HUES48 (cell line): ENCODE data around the gene CD200.

Source experiments
- H3K27ac ChIP-seq: one replicate; pipeline ENCODE4 v1.7.0; 2013; ENCODE audit warnings: low read depth, low read length, inconsistent platforms
- H3K27me3 ChIP-seq: 2 replicates; pipeline ENCODE4 v1.6.1; 2013; ENCODE audit warnings: mild to moderate bottlenecking, low read length; ENCODE audit not compliant: control insufficient read depth, insufficient read depth
- H3K36me3 ChIP-seq: 2 replicates; pipeline ENCODE4 v1.6.1; 2013; ENCODE audit warnings: low read length; ENCODE audit not compliant: control insufficient read depth, insufficient read depth
- H3K4me1 ChIP-seq: 2 replicates; pipeline ENCODE4 v1.6.1; 2013; ENCODE audit warnings: mild to moderate bottlenecking, low read length; ENCODE audit not compliant: control insufficient read depth, insufficient read depth
- H3K4me3 ChIP-seq: 2 replicates; pipeline ENCODE4 v1.5.1; 2013; ENCODE audit warnings: mild to moderate bottlenecking, low read depth, low read length
- H3K9ac ChIP-seq: 2 replicates; pipeline ENCODE4 v1.6.1; 2013; ENCODE audit warnings: mild to moderate bottlenecking, low read depth, low read length, moderate library complexity
- H3K9me3 ChIP-seq: 2 replicates; pipeline ENCODE4 v1.6.1; 2013; ENCODE audit warnings: low read length; ENCODE audit not compliant: control insufficient read depth, insufficient read depth

Gene CD200

DNA sequence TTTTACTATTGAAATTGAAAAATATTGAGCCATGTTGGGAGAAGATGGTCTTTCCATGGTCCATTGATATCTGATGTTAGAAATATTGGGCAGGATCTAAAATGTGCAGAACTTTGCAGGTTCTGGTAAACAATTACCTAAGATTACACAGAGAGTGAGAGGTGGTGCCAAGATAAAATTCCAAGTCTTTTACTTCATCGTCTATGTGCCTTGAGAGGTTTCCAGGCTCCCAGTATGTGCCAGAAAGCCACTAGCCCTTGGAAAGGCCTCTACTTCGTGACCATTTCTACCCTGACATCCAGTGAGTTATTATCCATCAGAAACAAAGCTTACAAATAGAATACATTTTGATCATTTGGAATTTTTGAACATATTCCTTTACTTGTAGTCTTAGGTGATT lies 27.6 kb downstream of the CD200 start:
- Histone ChIP-seq H3K27me3 (no peaks in the 10 kb centered on the region), H3K4me1 (peaks cover 29% of the 10 kb centered on the region), H3K9me3 (no peaks in the 10 kb centered on the region), H3K4me3 (no peak overlapping the region), H3K36me3 (peaks cover 67% of the 10 kb centered on the region), H3K9ac (no peak overlapping the region), H3K27ac (no peak overlapping the region)

DNA sequence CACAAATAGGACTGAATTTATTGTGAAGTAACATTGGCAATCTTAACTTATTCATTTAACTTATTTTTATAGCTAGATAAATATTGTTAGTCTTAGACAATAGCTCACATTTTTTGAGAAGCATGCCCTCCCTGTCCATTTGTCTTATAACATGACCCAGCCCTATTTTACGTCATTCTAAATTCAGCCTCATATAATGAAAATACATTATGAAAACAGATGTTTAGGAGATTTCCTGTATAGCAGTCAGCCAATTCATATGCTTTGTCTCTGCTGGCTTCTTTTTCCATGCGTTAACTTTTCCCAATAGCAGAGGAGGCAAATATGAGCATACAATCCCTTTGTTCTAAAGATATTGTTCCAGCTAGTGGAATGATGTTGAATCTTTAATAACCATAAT lies 29.3 kb downstream of the CD200 start:
- H3K9me3 ChIP-seq, result no peaks in the 10 kb centered on the region
- H3K4me1 ChIP-seq, result peaks cover 20% of the 10 kb centered on the region
- no peaks in the 10 kb centered on the region for H3K27me3 ChIP-seq
- no peak overlapping the region for H3K4me3 ChIP-seq
- no peak overlapping the region for H3K27ac ChIP-seq
- peaks cover 68% of the 10 kb centered on the region for H3K36me3 ChIP-seq
- H3K9ac ChIP-seq, result no peak overlapping the region

GRCh38 chr3:112364291-112364690 lies 31.3 kb downstream of the CD200 start:
- Histone ChIP-seq H3K4me3 (no peak overlapping the region), H3K27ac (no peak overlapping the region), H3K4me1 (peaks cover 6% of the 10 kb centered on the region; the same call in 1 of the 2 replicates), H3K27me3 (no peaks in the 10 kb centered on the region), H3K36me3 (peaks cover 58% of the 10 kb centered on the region), H3K9me3 (no peaks in the 10 kb centered on the region), H3K9ac (no peak overlapping the region)

- Histone ChIP-seq H3K27ac (no peak overlapping the region), H3K4me1 (peaks cover 6% of the 10 kb centered on the region; the same call in 1 of the 2 replicates), H3K36me3 (peaks cover 58% of the 10 kb centered on the region), H3K4me3 (no peak overlapping the region), H3K9me3 (no peaks in the 10 kb centered on the region), H3K27me3 (no peaks in the 10 kb centered on the region), H3K9ac (no peak overlapping the region)
Measured at GRCh38 chr3:112365035-112365434, 32.1 kb downstream of the CD200 start.

GRCh38 chr3:112365636-112366035 lies 32.7 kb downstream of the CD200 start:
- peaks cover 52% of the 10 kb centered on the region for H3K36me3 ChIP-seq
- no peaks in the 10 kb centered on the region for H3K27me3 ChIP-seq
- peaks cover 6% of the 10 kb centered on the region; the same call in 1 of the 2 replicates for H3K4me1 ChIP-seq
- no peak overlapping the region for H3K9ac ChIP-seq
- no peak overlapping the region for H3K4me3 ChIP-seq
- no peaks in the 10 kb centered on the region for H3K9me3 ChIP-seq
- no peak overlapping the region for H3K27ac ChIP-seq

DNA sequence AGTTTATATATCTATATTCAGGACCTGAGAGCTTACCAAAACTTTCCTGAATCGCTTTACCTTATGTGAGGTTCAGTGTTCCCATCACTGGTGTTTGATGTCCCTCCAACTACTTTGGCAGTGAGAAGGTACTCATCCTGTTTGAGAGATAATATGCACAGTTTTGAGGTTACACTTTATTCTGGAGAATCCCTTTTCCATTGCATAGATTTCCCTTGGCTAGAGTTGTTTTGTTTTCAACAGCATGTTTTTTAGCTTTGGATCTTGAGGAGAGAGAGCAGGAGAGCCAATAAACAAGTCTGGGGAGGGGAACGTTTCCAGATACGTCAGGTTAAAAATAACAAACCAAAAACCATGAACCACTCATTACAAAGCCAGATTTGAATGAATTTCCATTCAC lies 33.6 kb downstream of the CD200 start:
- H3K4me3 ChIP-seq, result no peak overlapping the region
- no peak overlapping the region for H3K27ac ChIP-seq
- no peak overlapping the region for H3K9ac ChIP-seq
- H3K9me3 ChIP-seq, result no peaks in the 10 kb centered on the region
- H3K36me3 ChIP-seq, result peaks cover 43% of the 10 kb centered on the region
- H3K27me3 ChIP-seq, result no peaks in the 10 kb centered on the region
- H3K4me1 ChIP-seq, result peaks cover 6% of the 10 kb centered on the region; the same call in 1 of the 2 replicates

DNA sequence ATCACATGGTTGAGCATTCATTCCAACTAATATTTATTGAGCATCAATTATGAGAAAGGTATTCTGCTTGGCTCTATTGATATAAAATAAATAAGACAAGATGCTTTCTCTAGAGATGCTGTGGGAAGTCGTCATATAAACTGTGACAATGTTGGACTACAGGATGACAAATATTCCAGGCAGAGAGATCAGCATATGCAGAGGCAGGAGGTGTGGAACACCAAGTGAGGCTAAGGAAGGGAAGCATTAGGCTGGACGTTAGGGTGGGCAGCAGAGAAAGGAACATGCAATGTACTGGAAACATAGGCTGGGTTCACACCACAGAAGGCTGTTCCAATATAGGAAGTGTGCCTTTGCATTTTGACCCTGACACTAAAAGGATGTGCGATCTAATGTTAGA lies 38.6 kb downstream of the CD200 start:
- Histone ChIP-seq H3K4me1 (no peaks in the 10 kb centered on the region; the same call in 1 of the 2 replicates), H3K27ac (no peak overlapping the region), H3K36me3 (no peaks in the 10 kb centered on the region), H3K9ac (no peak overlapping the region), H3K9me3 (no peaks in the 10 kb centered on the region), H3K4me3 (no peak overlapping the region), H3K27me3 (no peaks in the 10 kb centered on the region)

- H3K9ac ChIP-seq, result no peak overlapping the region
- H3K27me3 ChIP-seq, result no peaks in the 10 kb centered on the region
- H3K4me1 ChIP-seq, result peaks cover 3% of the 10 kb centered on the region
- no peaks in the 10 kb centered on the region for H3K36me3 ChIP-seq
- no peak overlapping the region for H3K4me3 ChIP-seq
- no peak overlapping the region for H3K27ac ChIP-seq
- H3K9me3 ChIP-seq, result no peaks in the 10 kb centered on the region
Measured at GRCh38 chr3:112372396-112372795, 39.4 kb downstream of the CD200 start.

DNA sequence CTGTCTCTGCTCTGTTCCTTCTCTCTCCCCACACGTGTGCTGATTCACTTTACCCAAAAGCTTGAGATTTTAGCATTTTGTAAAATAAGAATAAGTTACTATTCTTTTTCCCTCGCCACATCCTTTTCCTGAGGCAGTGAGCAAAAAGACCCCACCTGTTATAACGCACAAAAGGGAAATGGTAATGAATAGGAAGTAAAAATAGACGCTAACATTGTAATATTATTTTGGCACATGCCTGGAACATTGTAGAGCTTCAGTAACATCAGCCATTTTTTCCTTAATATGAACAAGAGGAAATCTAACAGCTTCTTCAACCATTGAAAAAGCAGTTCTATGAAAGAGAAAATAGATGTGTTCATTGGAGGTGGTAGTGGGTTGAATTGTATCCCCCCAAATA lies 40.5 kb downstream of the CD200 start:
- Histone ChIP-seq H3K27ac (no peak overlapping the region), H3K36me3 (no peaks in the 10 kb centered on the region), H3K9ac (no peak overlapping the region), H3K4me3 (no peak overlapping the region), H3K27me3 (no peaks in the 10 kb centered on the region), H3K4me1 (peaks cover 10% of the 10 kb centered on the region), H3K9me3 (no peaks in the 10 kb centered on the region)

- no peaks in the 10 kb centered on the region for H3K36me3 ChIP-seq
- no peaks in the 10 kb centered on the region for H3K9me3 ChIP-seq
- peaks cover 10% of the 10 kb centered on the region for H3K4me1 ChIP-seq
- H3K9ac ChIP-seq, result no peak overlapping the region
- H3K27ac ChIP-seq, result no peak overlapping the region
- no peaks in the 10 kb centered on the region for H3K27me3 ChIP-seq
- H3K4me3 ChIP-seq, result no peak overlapping the region
Measured at GRCh38 chr3:112373924-112374323, 41.0 kb downstream of the CD200 start.

GRCh38 chr3:112374333-112374734 lies 41.4 kb downstream of the CD200 start:
- Histone ChIP-seq H3K4me3 (no peak overlapping the region), H3K4me1 (peaks cover 10% of the 10 kb centered on the region), H3K36me3 (no peaks in the 10 kb centered on the region), H3K9ac (no peak overlapping the region), H3K9me3 (no peaks in the 10 kb centered on the region), H3K27me3 (no peaks in the 10 kb centered on the region), H3K27ac (no peak overlapping the region)

DNA sequence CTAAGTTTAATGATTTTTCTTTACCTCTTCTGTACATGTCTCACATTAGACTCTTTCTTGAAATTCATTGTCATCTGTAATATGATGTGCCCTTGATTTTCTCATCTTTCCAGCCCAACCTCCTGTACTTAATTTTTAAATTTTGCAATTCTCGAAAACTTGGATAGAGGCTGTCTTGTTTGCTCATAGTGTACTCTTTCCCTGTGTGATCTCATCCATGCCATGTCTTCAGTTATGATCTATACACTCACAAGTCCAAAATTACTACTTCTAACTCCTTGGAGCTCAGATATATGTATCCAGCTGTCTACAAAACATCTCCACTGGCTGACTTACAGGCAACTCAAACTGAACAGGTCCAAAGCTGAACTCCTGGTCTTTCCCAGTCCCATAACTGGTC lies 42.2 kb downstream of the CD200 start:
- Histone ChIP-seq H3K36me3 (no peaks in the 10 kb centered on the region), H3K4me3 (no peak overlapping the region), H3K9me3 (no peaks in the 10 kb centered on the region), H3K9ac (no peak overlapping the region), H3K27ac (no peak overlapping the region), H3K27me3 (no peaks in the 10 kb centered on the region), H3K4me1 (peaks cover 10% of the 10 kb centered on the region)
